GM21360 (cell line): Measurements from ENCODE around the gene DOK7.

ENCODE experiments used
- ATAC-seq: cut with Tn5 transposase; IDR thresholded peaks from one replicate; pipeline ENCODE4 v1.9.1; 2021; ENCODE audit warnings: mild to moderate bottlenecking, moderate library complexity; ENCODE audit not compliant: unreplicated experiment

Gene DOK7

GRCh38 chr4:3462790-3463415, at the start of gene DOK7:
TSS of gene DOK7 (plus strand) at chr4:3463306. CDS start at chr4:3463376, 70 bp downstream.
- ATAC-seq: no peak

DNA sequence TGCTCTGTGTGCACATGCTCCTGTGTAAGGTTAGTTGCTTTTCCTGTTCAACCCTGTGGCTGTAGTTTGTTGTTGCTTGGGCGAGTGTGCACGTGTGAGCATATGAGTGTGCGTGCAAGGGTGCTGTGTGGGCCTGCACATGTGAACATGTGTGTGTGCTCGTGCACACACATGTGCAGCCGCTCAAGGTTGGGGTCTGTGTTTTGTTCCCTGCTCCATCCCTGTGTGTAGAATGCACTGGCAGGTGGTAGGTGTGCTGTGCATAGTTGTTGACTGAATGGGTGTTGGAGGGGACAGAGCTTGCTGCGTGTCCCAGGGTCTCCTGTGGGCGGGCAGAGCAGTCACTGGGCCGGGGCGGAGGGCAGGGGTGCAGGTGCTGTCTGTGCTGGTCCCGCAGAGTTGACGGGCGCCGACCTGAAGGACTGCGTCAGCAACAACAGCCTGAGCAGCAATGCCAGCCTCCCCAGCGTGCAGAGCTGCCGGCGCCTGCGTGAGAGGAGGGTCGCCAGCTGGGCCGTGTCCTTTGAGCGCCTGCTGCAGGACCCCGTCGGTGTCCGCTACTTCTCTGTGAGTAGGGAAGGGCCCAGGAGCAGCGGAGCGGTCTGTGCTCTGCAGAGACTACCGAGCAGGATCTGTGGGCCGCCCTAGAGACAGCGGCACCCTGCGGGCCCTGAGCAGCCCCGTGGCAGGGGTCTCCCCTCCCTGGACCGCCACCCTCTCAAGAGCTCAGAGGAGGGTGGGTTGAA, 49.3 kb upstream of the DOK7 start:
- ATAC-seq: no peak

GRCh38 chr4:3414421-3415279, 48.5 kb upstream of the DOK7 start:
- no peak for ATAC-seq

DNA sequence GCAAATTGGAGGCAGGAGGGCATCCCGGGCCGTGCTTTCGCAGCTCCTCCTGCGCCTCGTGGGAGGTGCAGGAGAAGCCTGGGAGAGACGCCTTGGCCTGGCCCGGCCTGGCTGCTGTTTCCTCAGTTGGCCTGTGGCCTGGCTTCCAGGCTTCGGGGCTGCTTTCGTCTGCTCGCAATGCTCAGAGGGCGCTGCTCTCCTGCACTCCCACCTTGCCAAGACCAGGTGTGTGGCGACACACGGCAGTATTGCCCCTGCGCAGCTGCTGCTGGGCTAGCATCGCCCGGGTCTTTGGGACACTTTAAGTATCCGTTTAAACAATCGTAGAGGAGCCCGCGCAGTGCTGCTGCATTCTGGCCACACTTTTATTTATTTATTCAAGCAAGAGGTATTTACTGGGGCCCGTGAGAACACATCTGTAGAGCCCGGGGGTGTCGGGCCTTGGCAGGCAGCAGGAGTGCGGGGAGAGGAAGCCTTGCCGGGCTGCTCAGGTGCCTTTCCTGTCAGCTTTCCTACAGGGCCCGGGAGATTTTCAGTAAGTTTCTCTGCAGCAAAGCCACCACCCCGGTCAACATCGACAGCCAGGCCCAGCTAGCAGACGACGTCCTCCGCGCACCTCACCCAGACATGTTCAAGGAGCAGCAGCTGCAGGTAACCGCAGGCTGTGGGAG, 47.5 kb upstream of the DOK7 start:
- no peak for ATAC-seq

- no peak for ATAC-seq
These were observed 46.8 kb upstream of the DOK7 start for GRCh38 chr4:3416270-3416669.

DNA sequence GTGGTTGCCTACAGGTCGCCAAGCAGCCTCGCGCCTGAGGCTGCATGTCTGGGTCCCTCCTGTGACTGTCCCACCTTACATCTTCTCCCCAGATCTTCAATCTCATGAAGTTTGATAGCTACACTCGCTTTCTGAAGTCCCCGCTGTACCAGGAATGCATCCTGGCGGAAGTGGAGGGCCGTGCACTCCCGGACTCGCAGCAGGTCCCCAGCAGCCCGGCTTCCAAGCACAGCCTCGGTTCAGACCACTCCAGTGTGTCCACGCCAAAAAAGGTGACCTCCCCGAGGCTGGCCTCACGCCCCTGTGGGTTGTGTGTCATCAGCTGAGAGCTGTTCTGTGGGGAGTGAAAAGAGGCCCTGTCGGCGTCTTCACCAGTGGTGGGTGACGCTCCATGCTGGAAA, 46.3 kb upstream of the DOK7 start:
- no peak for ATAC-seq

- ATAC-seq: no peak
These were observed 45.7 kb upstream of the DOK7 start for GRCh38 chr4:3417448-3417847.

GRCh38 chr4:3418029-3418762, 44.9 kb upstream of the DOK7 start:
- no peak for ATAC-seq

DNA sequence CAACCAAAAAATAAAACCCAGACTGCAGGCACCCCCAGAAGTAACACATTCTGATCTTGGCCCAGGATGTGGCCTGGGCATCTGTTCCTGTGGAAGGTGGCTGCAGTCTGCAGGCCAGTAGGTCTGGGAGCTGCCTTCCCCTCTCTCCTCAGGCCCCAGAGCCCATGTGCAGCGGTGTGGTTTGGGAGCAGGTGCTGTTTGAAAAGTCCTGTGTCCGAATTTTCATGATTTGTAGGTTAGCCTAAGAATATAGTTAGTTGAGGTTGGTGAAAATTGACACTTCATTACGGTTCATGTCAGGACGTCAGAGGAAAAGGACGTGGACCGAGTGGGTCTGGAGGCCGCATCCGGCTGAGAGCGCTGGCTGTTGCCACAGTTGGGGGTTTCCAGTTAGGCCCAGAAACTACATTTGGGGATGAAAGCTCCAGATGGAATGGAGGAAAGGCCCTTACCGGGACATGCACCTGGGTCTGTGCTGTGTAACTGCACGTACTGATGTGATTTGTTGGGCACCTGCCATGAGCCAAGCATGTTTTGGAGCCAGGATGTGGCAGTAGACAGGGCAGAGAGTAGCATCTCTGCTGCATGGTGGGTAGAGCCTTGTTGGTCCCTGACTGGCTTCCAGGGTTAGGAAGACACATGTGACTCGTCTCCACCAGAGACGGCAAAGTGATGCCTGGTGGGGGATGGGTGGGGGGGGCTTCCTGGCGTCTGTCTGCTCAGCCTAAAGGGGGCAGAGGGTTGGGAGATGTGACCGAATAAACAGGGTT, 43.1 kb upstream of the DOK7 start:
- no peak for ATAC-seq

- no peak for ATAC-seq
These were observed 42.5 kb upstream of the DOK7 start for GRCh38 chr4:3420606-3420955.

DNA sequence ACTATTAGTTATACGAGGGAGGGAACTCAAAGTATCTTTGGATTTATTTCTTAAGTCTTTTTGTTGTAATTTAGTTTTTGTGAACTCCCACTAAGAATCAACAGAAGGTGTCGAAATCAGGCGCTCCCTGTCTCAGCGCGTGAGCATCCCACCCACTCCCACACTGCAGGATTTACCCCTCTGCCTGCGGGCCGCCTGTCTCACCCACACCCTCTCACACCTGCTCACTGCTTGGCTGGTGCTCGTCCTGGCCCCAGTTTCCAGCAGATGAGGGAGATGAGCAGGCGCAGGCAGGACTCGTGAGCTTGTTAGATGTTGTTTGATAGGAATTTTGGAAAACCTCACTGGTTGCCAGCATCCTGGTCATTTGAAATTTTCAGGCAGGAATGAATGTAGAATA, 42.1 kb upstream of the DOK7 start:
- no peak for ATAC-seq

- ATAC-seq: no peak
These were observed 41.6 kb upstream of the DOK7 start for GRCh38 chr4:3421470-3421869.

DNA sequence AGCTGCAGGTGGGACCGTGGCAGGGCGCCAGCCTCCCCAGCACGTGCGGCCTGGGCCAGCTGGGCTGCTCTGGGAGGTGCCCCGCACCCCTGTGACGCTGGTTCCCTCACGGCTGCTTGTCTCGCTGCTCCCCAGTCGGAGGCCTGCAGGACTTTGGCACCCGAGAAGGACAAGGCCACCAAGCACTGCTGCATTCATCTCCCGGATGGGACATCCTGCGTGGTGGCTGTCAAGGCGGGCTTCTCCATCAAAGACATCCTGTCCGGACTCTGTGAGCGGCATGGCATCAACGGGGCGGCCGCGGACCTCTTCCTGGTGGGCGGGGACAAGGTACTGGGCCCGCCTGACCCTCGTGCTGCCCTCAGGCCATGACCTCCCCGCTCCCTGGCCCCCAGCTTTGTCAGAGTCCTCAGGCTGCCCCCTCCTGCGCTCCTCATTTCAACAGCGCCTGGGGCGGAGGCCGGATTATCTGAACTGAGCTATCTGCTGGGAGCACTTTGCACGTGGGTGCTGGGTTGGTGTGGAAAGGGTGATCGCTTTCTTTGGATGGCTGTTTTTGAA, 40.8 kb upstream of the DOK7 start:
- ATAC-seq: no peak

- ATAC-seq: no peak
These were observed 40.3 kb upstream of the DOK7 start for GRCh38 chr4:3422808-3423297.

DNA sequence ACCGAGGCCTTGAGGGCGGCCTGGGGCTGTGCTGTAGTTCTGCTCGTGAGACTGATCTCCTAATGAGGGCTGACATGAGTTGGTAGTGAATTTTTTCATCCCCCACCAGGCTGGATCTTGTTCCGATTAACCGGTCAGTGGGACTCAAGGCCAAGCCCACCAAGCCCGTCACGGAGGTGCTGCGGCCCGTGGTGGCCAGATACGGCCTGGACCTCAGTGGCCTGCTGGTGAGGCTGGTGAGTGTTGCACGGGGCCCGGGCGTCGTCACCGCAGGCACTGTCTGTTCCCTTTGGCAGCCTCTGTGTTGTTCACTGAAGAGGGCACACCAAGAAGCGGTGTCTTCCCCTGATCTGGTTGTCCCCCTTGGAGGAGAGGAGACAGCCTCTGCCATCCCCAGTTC, 39.7 kb upstream of the DOK7 start:
- ATAC-seq: no peak

DNA sequence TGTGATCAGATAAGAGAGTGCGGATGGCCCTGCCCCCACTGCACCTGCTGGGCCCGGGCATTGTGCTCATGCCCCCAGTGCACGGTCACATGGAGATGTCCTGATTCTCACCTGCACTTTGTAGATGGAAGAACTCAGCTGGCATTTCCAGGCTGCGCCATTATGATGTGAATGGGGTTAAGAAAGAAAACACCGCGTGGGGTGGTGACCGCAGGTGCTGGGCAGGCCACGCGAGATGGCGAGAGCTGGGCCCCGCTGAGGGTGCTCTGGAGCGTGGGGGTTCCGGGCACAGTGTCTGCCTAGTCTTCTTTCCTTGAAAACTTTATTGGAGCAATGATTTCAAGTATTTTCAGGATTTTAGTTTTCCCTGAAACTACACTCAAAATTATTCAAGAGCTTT, 39.2 kb upstream of the DOK7 start:
- ATAC-seq: no peak

DNA sequence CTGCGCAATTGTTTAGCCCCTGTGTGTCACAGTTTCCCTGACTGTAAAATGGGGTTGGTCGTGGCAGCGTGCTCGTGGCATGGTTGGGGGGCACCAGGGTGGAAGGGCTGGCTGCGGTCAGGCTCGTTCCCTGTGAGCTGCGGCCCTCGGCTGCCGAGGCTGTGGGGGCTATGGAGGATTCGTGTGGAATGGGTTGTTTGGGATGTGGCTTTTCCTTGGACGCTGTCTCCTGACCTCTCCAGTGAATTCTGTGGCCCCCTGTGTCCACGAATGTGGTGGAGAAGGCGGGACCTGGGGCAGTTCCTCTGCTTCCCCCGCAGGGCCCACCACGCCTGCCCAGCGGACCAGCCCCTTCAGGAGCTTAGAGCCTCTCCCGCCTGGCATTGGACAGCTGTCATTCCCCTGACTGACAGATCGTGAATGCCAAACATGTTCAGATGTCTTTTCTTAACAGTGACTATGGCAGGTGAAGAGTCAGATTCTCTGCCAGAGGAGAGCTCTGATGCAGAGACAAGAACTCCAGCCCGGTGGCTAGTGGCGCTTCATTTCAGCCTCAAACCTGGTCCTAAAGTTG, 38.5 kb upstream of the DOK7 start:
- ATAC-seq: no peak

DNA sequence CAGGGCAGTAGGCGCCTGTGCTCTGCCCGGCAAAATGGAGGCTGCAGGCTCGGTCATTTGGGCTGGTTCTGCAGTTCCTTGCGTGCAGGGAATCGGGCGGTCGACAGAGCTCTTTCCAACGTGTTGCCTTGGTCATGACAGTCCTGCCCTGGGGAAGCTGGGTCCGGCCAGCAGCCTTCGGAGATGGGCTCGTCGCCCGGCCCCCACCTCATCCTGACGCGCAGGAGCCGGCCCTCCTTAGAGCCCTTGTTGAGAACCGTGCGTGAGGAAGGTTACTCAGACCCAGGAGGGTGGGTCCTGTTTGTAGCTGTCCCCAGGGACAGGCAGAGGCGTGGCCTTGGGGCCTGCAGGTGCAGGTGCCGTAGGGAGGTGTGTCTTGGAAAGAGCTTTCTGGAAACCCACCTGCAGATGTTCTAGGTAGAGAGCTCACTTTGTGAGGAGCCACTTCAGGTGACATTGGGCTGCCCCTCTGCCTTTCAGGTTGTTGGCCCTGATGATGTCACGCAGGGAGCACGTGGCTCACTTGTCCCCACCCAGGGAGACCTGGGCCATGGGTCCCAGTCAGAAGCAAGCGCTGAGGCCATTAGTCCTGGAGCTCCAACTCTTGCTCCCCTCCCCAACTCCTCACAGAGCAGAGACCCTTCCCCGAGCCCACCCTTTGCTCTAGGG, 36.5 kb upstream of the DOK7 start:
- ATAC-seq: no peak

GRCh38 chr4:3427134-3427476, 36.0 kb upstream of the DOK7 start:
- no peak for ATAC-seq
